ENCODE measurements around the gene PTGDR. TPM values are rescaled to one million over a fixed set of nuclear protein-coding genes. Genes with fewer than 3 reads are reported as not detected.

Gene PTGDR
- total and polyA plus RNA-seq, 10 of the 15 experiments (the other 5 are each of a cell fraction or from before 2014, with no cell fraction given) = not detected

DNA sequence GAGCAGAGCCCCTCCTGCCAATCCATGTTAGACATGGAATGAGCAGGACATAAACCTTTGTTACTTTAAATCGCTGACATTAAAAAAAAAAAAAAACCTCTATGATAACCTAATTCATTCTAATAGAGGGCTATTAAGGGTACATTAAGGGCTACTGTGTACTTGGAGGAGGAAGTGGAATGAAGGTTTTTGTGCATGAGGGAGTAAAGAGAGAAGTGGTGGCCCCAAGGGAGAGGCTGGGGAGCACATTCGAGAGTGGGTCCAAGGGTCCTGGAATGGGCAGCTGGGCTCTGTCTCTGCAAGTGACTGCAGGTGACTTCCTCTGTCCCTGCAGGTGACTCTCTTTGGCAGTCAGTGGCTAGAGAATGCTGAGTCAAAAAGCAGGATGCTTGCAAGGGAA is 32.1 kb upstream of the PTGDR start:
- Histone ChIP-seq H3K27me3 (replicated peaks in 1 of 2; ENCODE audit: control insufficient read depth in 2 of 2, insufficient read depth in 2 of 2, low read length in 1 of 2) (no peaks in the 10 kb centered on the region), H3K4me2 (ENCODE audit: control insufficient read depth, insufficient read depth) (no peak overlapping the region), H3K4me1 (ENCODE audit: control insufficient read depth, insufficient read depth, low read length) (no peaks in the 10 kb centered on the region), H3K79me2 (ENCODE audit: control insufficient read depth, insufficient read depth, low read length) (no peaks in the 10 kb centered on the region), H3K4me3 (no peak overlapping the region), H3K9ac (ENCODE audit: control insufficient read depth, insufficient read depth, low read length) (no peak overlapping the region), H3K36me3 (ENCODE audit: control insufficient read depth in 2 of 2, insufficient read depth in 2 of 2, low read length in 1 of 2) (no peaks in the 10 kb centered on the region), H3K9me3 (replicated peaks; ENCODE audit: control insufficient read depth, insufficient read depth, low read length) (no peaks in the 10 kb centered on the region), H2AFZ (ENCODE audit: control insufficient read depth, low read depth, low read length) (no peak overlapping the region), H3K27ac (ENCODE audit: control insufficient read depth, insufficient read depth) (no peak overlapping the region), H4K20me1 (ENCODE audit: control insufficient read depth, insufficient read depth) (no peaks in the 10 kb centered on the region)
- ChIA-PET POLR2A (no interaction called here), SMC1A (ENCODE audit: uncharacterized antibody, unreplicated experiment) (no interaction called here), RAD21 (ENCODE audit: unreplicated experiment) (no interaction called here), CTCF (no interaction called here)
- FAIRE-seq = no peak
- in situ Hi-C loops (cut with MboI) (no loop called here), intact Hi-C loops (cut with micrococcal nuclease; ENCODE audit: unreplicated experiment) (no loop called here)
- no TSS peak for BruUV-seq (replicated peaks)
- no peak for DNase-seq (ENCODE audit: low read depth, low spot score)
- WGBS (ENCODE audit: insufficient coverage, insufficient replicate concordance, low lambda C conversion rate, missing lambda C conversion rate) = 0% methylated on average over 2 of the region's 2 CpGs
- TF ChIP-seq, protein P1, sequence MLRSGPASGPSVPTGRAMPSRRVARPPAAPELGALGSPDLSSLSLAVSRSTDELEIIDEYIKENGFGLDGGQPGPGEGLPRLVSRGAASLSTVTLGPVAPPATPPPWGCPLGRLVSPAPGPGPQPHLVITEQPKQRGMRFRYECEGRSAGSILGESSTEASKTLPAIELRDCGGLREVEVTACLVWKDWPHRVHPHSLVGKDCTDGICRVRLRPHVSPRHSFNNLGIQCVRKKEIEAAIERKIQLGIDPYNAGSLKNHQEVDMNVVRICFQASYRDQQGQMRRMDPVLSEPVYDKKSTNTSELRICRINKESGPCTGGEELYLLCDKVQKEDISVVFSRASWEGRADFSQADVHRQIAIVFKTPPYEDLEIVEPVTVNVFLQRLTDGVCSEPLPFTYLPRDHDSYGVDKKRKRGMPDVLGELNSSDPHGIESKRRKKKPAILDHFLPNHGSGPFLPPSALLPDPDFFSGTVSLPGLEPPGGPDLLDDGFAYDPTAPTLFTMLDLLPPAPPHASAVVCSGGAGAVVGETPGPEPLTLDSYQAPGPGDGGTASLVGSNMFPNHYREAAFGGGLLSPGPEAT (IDR thresholded peaks at IDR 0.05; ENCODE audit: low read depth) = no peak
- TF ChIP-seq FOXK2 (IDR thresholded peaks at IDR 0.05) (no peak), BACH1 (IDR thresholded peaks at IDR 0.05; ENCODE audit: borderline replicate concordance) (no peak), PAX5 (IDR thresholded peaks at IDR 0.05; ENCODE audit: borderline replicate concordance, low read depth, low read length) (no peak)
- no peak for ATAC-seq

DNA sequence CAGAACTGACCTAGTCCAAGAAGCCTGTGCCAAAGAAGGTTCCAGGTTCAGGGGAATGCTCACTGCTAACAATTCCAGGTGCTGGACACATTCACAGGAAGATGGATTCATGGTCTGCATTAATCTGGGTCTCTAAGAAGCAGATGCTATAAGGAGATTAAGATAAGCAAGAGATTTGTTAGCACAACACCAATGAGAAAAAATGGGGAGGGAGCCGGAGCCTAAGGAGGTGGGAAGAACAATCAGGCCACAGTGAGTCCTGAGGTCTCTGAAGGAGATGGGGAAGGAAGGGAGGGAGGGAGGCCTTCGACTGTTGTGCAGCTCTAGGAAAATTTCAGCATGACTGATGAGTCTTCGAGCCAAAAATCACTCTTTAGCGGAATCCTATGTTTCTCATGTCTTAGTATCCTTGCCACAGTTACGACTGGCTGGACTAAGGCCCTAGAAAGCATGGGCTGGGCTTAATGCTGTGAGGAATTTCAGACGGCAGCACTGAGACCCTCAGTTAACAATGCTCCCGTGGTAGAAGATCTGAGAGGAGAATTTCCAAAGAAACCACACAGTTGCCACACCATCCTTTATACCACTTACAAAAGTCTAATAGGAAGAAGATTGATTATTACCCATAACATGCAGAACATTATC is 31.5 kb upstream of the PTGDR start:
- Histone ChIP-seq H3K9ac (ENCODE audit: control insufficient read depth, insufficient read depth, low read length) (no peak overlapping the region), H3K4me1 (ENCODE audit: control insufficient read depth, insufficient read depth, low read length) (no peaks in the 10 kb centered on the region), H2AFZ (ENCODE audit: control insufficient read depth, low read depth, low read length) (no peak overlapping the region), H3K27me3 (replicated peaks in 1 of 2; ENCODE audit: control insufficient read depth in 2 of 2, insufficient read depth in 2 of 2, low read length in 1 of 2) (no peaks in the 10 kb centered on the region), H3K27ac (ENCODE audit: control insufficient read depth, insufficient read depth) (no peak overlapping the region), H3K36me3 (ENCODE audit: control insufficient read depth in 2 of 2, insufficient read depth in 2 of 2, low read length in 1 of 2) (no peaks in the 10 kb centered on the region), H4K20me1 (ENCODE audit: control insufficient read depth, insufficient read depth) (no peaks in the 10 kb centered on the region), H3K4me3 (no peak overlapping the region), H3K9me3 (replicated peaks; ENCODE audit: control insufficient read depth, insufficient read depth, low read length) (no peaks in the 10 kb centered on the region), H3K4me2 (ENCODE audit: control insufficient read depth, insufficient read depth) (no peak overlapping the region), H3K79me2 (ENCODE audit: control insufficient read depth, insufficient read depth, low read length) (no peaks in the 10 kb centered on the region)
- 32% methylated on average over 7 of the region's 7 CpGs for WGBS (ENCODE audit: insufficient coverage, insufficient replicate concordance, low lambda C conversion rate, missing lambda C conversion rate)
- FAIRE-seq (no peak), ATAC-seq (no peak), DNase-seq (ENCODE audit: low read depth, low spot score) (no peak)
- SMC1A ChIA-PET (ENCODE audit: uncharacterized antibody, unreplicated experiment) = no interaction called here
- BruUV-seq (replicated peaks) = no TSS peak
- POLR2A ChIA-PET = no interaction called here
- RAD21 ChIA-PET (ENCODE audit: unreplicated experiment) = no interaction called here
- intact Hi-C loops (cut with micrococcal nuclease; ENCODE audit: unreplicated experiment) (no loop called here), in situ Hi-C loops (cut with MboI) (no loop called here)
- CTCF ChIA-PET = no interaction called here
- no peak for TF ChIP-seq ASH2L (IDR thresholded peaks at IDR 0.05; ENCODE audit: borderline replicate concordance, low read depth)
- no peak for TF ChIP-seq ZNF622 (IDR thresholded peaks at IDR 0.05)
- TF ChIP-seq, protein P2, sequence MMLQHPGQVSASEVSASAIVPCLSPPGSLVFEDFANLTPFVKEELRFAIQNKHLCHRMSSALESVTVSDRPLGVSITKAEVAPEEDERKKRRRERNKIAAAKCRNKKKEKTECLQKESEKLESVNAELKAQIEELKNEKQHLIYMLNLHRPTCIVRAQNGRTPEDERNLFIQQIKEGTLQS (IDR thresholded peaks at IDR 0.05; ENCODE audit: borderline replicate concordance, extremely low read depth, low read depth, low read length) = no peak
- no peak for TF ChIP-seq JUNB (IDR thresholded peaks at IDR 0.05)
- no peak for TF ChIP-seq RELA (IDR thresholded peaks at IDR 0.05; ENCODE audit: borderline replicate concordance, partially characterized antibody)
- no peak for TF ChIP-seq RUNX3 (IDR thresholded peaks at IDR 0.05; ENCODE audit: low read length)
- TF ChIP-seq CBX3 (IDR thresholded peaks at IDR 0.05; ENCODE audit: borderline replicate concordance, low read depth) = no peak
- no peak for TF ChIP-seq YBX1 (IDR thresholded peaks at IDR 0.05)
- TF ChIP-seq, protein P1 (IDR thresholded peaks at IDR 0.05; ENCODE audit: low read depth) = no peak
- no peak for TF ChIP-seq MEF2B (IDR thresholded peaks at IDR 0.05; ENCODE audit: partially characterized antibody, poor library complexity, severe bottlenecking)
- TF ChIP-seq NFIC (IDR thresholded peaks at IDR 0.05; ENCODE audit: low read depth, low read length) = no peak
- TF ChIP-seq HDAC2 (IDR thresholded peaks at IDR 0.05) = no peak
- no peak for TF ChIP-seq NRF1 (conservative IDR thresholded peaks at IDR 0.05; ENCODE audit: low read depth, low read length)
- no peak for TF ChIP-seq POLR2A (IDR thresholded peaks at IDR 0.05; ENCODE audit: low read depth, low read length)
